ENCODE measurements around the gene DENND1C. TPM values are rescaled to one million over a fixed set of nuclear protein-coding genes. Genes with fewer than 3 reads are reported as not detected.

DENND1C gene
- total and polyA plus RNA-seq, 9 of the 15 experiments (the other 6 are each of a cell fraction or from before 2014, with no cell fraction given): 0.03 to 1.2 (median 0.32) TPM; not detected in 1

DNA sequence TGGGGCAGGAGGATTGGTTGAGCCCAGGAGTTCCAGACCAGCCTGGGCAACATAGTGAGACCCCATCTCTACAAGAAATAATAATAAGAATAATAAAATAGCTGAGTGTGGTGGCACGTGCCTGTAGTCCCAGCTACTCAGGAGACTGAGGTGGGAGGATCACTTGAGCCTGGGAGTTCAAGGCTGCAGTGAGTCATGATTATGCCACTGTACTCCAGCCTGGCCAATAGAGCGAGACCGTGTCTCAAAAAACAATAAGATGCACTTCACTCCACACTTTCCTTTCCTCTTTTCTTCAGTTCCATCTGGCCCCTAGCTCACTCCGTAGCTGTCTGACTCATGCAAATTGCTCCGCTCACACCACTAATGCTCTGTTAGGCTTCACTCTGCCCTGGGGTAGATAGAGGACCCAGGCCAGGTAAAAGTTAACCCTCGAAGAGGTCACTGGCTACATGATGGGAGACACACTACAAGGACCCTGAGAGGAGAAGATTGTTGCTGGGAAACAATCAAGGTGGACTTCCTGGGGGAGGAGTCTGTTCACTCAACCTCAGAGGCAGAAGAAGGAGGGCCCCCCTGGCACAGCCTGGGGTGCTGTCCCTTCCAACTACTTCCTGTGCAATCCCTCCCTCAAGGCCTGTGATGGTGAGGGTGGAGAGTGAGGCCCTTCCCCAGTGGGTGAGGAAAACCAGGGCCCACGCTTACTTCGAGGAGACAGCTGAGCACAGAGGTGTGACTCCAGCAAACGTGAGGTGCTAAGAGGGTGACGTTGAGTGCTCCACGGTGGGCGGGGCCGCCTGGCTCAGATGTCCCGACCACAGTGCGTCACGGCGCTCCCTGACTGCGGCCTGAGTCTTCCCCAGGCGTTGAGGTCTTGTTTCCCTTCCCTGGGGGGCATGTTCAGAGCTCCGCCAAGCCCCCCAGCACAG lies 40.4 kb upstream of the DENND1C start (continued):
- TF ChIP-seq SIRT6 (IDR thresholded peaks at IDR 0.05; ENCODE audit: low read depth, low read length) (no peak), TOE1 (IDR thresholded peaks at IDR 0.05; ENCODE audit: borderline replicate concordance) (0 out of 2 replicates have a peak, but pooled peaks have one; percentile 24), TOE1 (CRISPR knock-in tag; IDR thresholded peaks at IDR 0.05; ENCODE audit: borderline replicate concordance, low read depth) (no peak), RHOXF2B (CRISPR knock-in tag; conservative IDR thresholded peaks at IDR 0.05) (no peak), TCF15 (CRISPR knock-in tag; IDR thresholded peaks at IDR 0.05) (no peak), FOXA3 (CRISPR knock-in tag; conservative IDR thresholded peaks at IDR 0.05 in 1 of 2, IDR thresholded peaks at IDR 0.05 in 1 of 2) (no peak), NR2F6 (CRISPR knock-in tag; IDR thresholded peaks at IDR 0.05) (no peak), ATF3 (IDR thresholded peaks at IDR 0.05) (peak; percentile 56), ATF3 (CRISPR knock-in tag; conservative IDR thresholded peaks at IDR 0.05) (no peak)
- TF ChIP-seq, protein P1, sequence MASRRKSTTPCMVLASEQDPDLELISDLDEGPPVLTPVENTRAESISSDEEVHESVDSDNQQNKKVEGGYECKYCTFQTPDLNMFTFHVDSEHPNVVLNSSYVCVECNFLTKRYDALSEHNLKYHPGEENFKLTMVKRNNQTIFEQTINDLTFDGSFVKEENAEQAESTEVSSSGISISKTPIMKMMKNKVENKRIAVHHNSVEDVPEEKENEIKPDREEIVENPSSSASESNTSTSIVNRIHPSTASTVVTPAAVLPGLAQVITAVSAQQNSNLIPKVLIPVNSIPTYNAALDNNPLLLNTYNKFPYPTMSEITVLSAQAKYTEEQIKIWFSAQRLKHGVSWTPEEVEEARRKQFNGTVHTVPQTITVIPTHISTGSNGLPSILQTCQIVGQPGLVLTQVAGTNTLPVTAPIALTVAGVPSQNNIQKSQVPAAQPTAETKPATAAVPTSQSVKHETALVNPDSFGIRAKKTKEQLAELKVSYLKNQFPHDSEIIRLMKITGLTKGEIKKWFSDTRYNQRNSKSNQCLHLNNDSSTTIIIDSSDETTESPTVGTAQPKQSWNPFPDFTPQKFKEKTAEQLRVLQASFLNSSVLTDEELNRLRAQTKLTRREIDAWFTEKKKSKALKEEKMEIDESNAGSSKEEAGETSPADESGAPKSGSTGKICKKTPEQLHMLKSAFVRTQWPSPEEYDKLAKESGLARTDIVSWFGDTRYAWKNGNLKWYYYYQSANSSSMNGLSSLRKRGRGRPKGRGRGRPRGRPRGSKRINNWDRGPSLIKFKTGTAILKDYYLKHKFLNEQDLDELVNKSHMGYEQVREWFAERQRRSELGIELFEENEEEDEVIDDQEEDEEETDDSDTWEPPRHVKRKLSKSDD (conservative IDR thresholded peaks at IDR 0.05; ENCODE audit: low read length): no peak
- TF ChIP-seq, protein P2, sequence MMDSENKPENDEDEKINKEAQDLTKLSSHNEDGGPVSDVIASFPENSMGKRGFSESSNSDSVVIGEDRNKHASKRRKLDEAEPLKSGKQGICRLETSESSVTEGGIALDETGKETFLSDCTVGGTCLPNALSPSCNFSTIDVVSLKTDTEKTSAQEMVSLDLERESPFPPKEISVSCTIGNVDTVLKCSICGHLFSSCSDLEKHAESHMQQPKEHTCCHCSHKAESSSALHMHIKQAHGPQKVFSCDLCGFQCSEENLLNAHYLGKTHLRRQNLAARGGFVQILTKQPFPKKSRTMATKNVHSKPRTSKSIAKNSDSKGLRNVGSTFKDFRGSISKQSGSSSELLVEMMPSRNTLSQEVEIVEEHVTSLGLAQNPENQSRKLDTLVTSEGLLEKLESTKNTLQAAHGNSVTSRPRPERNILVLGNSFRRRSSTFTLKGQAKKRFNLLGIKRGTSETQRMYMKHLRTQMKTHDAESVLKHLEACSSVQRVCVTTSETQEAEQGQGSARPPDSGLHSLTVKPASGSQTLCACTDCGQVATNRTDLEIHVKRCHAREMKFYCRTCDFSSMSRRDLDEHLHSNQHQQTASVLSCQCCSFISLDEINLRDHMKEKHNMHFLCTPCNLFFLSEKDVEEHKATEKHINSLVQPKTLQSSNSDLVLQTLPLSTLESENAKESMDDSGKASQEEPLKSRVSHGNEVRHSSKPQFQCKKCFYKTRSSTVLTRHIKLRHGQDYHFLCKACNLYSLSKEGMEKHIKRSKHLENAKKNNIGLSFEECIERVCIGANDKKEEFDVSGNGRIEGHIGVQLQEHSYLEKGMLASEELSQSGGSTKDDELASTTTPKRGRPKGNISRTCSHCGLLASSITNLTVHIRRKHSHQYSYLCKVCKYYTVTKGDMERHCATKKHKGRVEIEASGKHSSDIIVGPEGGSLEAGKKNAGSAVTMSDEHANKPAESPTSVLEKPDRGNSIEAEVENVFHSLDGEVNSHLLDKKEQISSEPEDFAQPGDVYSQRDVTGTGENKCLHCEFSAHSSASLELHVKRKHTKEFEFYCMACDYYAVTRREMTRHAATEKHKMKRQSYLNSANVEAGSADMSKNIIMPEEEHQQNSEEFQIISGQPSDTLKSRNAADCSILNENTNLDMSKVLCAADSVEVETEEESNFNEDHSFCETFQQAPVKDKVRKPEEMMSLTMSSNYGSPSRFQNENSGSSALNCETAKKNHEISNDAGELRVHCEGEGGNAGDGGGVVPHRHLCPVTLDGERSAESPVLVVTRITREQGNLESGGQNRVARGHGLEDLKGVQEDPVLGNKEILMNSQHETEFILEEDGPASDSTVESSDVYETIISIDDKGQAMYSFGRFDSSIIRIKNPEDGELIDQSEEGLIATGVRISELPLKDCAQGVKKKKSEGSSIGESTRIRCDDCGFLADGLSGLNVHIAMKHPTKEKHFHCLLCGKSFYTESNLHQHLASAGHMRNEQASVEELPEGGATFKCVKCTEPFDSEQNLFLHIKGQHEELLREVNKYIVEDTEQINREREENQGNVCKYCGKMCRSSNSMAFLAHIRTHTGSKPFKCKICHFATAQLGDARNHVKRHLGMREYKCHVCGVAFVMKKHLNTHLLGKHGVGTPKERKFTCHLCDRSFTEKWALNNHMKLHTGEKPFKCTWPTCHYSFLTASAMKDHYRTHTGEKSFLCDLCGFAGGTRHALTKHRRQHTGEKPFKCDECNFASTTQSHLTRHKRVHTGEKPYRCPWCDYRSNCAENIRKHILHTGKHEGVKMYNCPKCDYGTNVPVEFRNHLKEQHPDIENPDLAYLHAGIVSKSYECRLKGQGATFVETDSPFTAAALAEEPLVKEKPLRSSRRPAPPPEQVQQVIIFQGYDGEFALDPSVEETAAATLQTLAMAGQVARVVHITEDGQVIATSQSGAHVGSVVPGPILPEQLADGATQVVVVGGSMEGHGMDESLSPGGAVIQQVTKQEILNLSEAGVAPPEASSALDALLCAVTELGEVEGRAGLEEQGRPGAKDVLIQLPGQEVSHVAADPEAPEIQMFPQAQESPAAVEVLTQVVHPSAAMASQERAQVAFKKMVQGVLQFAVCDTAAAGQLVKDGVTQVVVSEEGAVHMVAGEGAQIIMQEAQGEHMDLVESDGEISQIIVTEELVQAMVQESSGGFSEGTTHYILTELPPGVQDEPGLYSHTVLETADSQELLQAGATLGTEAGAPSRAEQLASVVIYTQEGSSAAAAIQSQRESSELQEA (IDR thresholded peaks at IDR 0.05; ENCODE audit: low read depth): peak; percentile 85

Measured in K562 (cell line).